GM20431 (cell line): ENCODE measurements around the gene IFI27.
"Not testable (repeated sequence)": the region's sequence is repeated elsewhere in the genome, so short reads cannot be mapped to it uniquely, and the experiment has no call there.

Experiments used
- in situ Hi-C: fragments of 300-500 bp; cut with MseI, MboI; formaldehyde crosslinking; loops from one replicate; pipeline ENCODE4 v1.15.0; 2020; ENCODE audit warnings: low sequenced_read_pairs; ENCODE audit not compliant: unreplicated experiment

IFI27 gene

GRCh38 chr14:94110552-94111181 lies at the start of gene IFI27:
Gene IFI27, plus strand, starts transcription at chr14:94110736.
- in situ Hi-C loops: no loop called here

GRCh38 chr14:94062344-94062940 lies 48.1 kb upstream of the IFI27 start:
- in situ Hi-C loops: no loop called here

GRCh38 chr14:94066089-94066676 lies 44.4 kb upstream of the IFI27 start:
- in situ Hi-C loops: no loop called here

GRCh38 chr14:94072076-94072475 lies 38.5 kb upstream of the IFI27 start:
- in situ Hi-C loops: not testable (repeated sequence)

DNA sequence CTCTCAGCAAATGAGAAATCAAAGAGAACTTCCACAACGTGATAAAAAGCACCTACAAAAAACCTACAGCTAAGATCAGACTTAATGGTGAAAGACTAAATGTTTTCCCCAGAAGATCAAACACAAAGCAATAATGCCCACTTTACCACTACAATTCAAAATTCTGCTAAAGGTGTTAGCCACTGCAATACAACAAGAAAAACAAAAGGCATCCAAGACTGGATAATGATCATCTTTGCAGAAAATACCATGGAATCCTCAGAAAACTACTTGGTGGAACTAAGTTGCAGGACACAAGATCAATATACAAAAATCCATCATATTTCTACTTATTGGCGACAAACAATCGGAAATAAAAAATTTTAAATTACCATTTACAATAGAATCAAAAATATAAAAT lies 36.0 kb upstream of the IFI27 start:
- in situ Hi-C loops: no loop called here

GRCh38 chr14:94075008-94075407 lies 35.5 kb upstream of the IFI27 start:
- in situ Hi-C loops: no loop called here

- in situ Hi-C loops: no loop called here
Measured at GRCh38 chr14:94077111-94077821, 33.3 kb upstream of the IFI27 start.

DNA sequence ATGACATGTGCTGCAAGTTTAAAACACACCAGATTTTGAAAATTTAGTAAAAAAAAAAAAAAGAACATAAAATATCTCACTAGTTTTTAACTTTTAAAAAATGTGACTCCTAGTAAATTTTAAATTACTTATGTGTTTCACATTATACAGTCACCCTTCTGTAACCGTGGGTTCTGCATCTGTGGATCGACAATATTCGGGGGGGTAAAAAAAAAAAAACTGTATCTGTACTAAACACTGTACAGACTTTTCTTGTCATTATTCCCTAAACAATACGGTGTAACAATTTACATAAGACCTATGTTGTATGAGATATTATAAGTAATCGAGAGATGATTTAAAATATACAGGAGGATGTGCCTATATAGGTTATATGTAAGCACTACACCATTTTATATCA lies 32.7 kb upstream of the IFI27 start:
- in situ Hi-C loops: no loop called here

- in situ Hi-C loops: no loop called here
Measured at GRCh38 chr14:94079891-94080620, 30.5 kb upstream of the IFI27 start.

DNA sequence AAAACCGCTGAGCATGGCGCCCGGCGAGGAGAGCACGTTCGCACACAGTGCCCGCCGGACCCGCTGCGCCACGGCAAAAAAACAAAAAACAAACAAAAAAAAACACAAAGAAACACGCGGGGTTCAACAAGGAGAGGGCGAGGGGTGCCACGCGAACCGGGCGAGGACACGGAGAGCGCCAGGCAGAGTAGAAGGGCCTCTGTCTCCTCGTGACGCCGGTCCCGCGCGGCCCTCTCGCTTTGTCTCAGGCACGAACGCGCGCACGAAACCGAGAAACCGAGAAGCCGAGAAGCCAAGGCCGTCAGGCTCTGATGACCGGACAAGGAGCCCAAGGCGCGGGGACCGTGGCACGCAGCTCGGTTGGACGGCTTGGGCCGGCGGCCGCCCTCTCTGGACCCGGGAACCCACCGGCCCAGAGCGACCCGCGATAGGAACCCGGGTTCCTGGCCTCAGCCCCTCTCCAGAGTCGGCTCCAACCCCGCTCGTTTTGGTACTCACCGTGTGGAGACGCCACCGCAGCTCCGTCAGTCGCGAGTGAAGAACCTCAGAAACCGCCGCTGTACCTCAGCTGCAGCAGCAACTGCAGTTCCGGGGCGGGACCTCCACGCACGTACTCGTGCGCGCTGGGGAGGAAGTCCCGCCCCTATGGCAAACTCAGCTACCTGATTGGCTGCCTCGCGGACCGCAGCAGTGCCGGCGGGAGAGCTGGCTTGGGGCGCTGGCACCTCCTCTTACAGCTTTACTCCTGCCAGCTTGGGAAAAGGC lies 29.7 kb upstream of the IFI27 start, which contains the start of the genes DDX24 and IFI27L1:
Gene DDX24, minus strand, starts transcription at position 582 of the 765 bp plus-strand sequence. CDS start 1,460 bp downstream, outside the sequence.
Gene IFI27L1, plus strand, starts transcription at position 690 of the 765 bp plus-strand sequence. CDS start 15,628 bp downstream, outside the sequence.
- in situ Hi-C loops: no loop called here

- in situ Hi-C loops: no loop called here
Measured at GRCh38 chr14:94081386-94081820, 29.1 kb upstream of the IFI27 start.

GRCh38 chr14:94087891-94088290 lies 22.6 kb upstream of the IFI27 start:
- in situ Hi-C loops: no loop called here

DNA sequence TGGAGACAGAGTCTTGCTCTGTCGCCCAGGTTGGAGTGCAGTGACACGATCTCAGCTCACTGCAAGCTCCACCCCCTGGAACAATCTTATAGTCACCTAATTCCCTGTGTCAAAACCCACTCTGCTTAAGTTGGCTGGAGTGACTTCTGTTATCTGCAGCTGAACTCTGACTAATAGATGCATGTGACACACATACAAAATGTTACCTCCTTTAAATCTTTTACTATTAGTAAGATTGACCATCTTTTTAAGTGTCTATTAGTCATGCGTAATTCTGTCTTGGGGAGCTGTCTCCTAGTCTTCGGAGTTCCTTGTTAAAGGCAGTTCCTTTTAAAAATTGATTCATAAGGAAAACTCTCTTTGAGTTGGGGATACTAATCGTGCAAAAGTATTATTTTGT lies 22.0 kb upstream of the IFI27 start:
- in situ Hi-C loops: no loop called here

DNA sequence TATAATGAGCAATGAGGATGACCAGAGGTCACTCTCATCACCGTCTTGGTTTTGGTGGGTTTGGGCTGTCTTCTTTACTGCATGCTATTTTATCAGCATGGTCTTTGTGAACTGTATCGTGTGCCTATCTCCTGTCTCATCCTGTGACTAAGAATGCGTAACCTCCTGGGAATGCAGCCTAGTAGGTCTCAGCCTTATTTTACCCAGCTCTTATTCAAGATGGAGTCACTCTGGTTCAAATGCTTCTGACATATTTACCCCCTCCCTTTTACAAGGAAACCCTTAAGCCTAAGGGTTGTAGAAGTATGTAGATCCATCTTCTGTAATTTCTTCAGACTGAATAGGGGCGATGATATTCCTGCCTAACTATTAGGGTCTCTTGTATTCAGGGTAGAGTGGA lies 21.1 kb upstream of the IFI27 start:
- in situ Hi-C loops: no loop called here

DNA sequence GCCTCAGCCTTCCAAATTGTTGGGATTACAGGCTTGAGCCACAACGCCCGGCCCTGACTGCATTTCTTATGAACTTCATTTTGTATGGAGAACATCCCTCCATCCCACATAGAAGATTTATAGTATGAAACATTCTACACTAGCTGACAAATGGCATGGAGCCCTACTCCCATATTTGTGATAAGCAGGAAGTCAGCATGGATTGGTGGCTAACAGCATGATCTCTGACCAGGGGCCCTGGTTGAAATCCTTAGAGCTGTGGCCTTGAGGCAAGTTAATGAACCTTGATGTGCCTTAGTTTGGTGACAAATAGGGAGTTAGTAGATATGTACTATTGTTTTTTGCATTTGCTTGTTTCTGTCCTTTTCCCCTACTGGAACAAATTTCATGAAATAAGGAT lies 17.1 kb upstream of the IFI27 start:
- in situ Hi-C loops: no loop called here

GRCh38 chr14:94097091-94097490 lies 13.4 kb upstream of the IFI27 start:
- in situ Hi-C loops: no loop called here

- in situ Hi-C loops: no loop called here
Measured at GRCh38 chr14:94098326-94098992, 12.1 kb upstream of the IFI27 start.

DNA sequence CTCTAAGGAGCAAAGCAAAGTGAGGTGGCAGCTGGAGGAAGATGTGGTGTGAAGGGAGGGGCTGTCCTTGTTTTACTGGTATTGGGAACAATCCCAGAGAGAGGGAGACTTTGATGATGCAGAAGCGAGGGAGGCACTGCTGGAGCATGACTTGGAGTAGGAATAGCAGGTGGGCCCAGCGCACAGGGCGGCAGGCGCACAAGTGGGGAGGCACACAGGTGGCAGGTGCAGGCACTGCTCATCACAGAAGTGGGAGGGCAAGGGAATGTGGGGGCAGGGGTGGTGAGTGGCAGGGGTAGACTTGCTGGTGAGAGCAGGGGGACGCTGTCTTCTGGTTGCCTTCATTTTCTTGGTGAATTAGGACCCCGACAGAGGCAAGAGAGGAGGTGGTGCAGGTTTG lies 11.5 kb upstream of the IFI27 start:
- in situ Hi-C loops: no loop called here

- in situ Hi-C loops: no loop called here
Measured at GRCh38 chr14:94100847-94101246, 9.7 kb upstream of the IFI27 start.
